ENCODE results near the gene KLHL29.
A peak's percentile ranks its signal among the peaks of the same experiment; 100 is the strongest.

The KLHL29 gene

GRCh38 chr2:23664066-23664788 is 279.2 kb downstream of the KLHL29 start:
- no peak for DNase-seq

- DNase-seq: no peak
These were observed 281.4 kb downstream of the KLHL29 start for GRCh38 chr2:23666241-23666979.

GRCh38 chr2:23666980-23667357 is 282.0 kb downstream of the KLHL29 start:
- no peak for DNase-seq

- DNase-seq: no peak
These were observed 283.9 kb downstream of the KLHL29 start for GRCh38 chr2:23668756-23669304.

- DNase-seq: no peak
These were observed 284.6 kb downstream of the KLHL29 start for GRCh38 chr2:23669413-23670244.

- DNase-seq: no peak
These were observed 285.2 kb downstream of the KLHL29 start for GRCh38 chr2:23670245-23670592.

- DNase-seq: no peak
These were observed 288.1 kb downstream of the KLHL29 start for GRCh38 chr2:23673082-23673481.

- DNase-seq: peak in 1 of 2 donors; percentile 18
These were observed 289.1 kb downstream of the KLHL29 start for GRCh38 chr2:23673830-23674679.

- no peak for DNase-seq
These were observed 290.5 kb downstream of the KLHL29 start for GRCh38 chr2:23675506-23675905.

GRCh38 chr2:23677836-23678235 is 292.9 kb downstream of the KLHL29 start:
- DNase-seq: no peak

- no peak for DNase-seq
These were observed 294.1 kb downstream of the KLHL29 start for GRCh38 chr2:23679044-23679443.

- no peak for DNase-seq
These were observed 296.0 kb downstream of the KLHL29 start for GRCh38 chr2:23680951-23681350.

GRCh38 chr2:23681356-23682140 is 296.6 kb downstream of the KLHL29 start:
- DNase-seq: no peak

GRCh38 chr2:23682481-23682880 is 297.5 kb downstream of the KLHL29 start:
- no peak for DNase-seq

GRCh38 chr2:23683001-23683400 is 298.0 kb downstream of the KLHL29 start:
- no peak for DNase-seq

- peak; percentile 21 to 31 for DNase-seq
These were observed 299.6 kb downstream of the KLHL29 start for GRCh38 chr2:23684395-23685176.

- DNase-seq: no peak
These were observed 300.2 kb downstream of the KLHL29 start for GRCh38 chr2:23685181-23685580.

GRCh38 chr2:23685706-23686105 is 300.7 kb downstream of the KLHL29 start:
- no peak for DNase-seq

- no peak for DNase-seq
These were observed 301.5 kb downstream of the KLHL29 start for GRCh38 chr2:23686405-23687029.

- no peak for DNase-seq
These were observed 302.2 kb downstream of the KLHL29 start for GRCh38 chr2:23687214-23687613.

Data from inflammatory macrophage (primary cell).